LNCaP clone FGC (cell line): ENCODE measurements around the gene BMAL2.

Experiments
- DNase-seq: peaks from one replicate; pipeline ENCODE4 v3.0.0-alpha.2; 2011; ENCODE audit warnings: low read depth
- H3K4me3 ChIP-seq: 2 replicates; pipeline ENCODE4 v1.5.1; 2011; ENCODE audit warnings: mild to moderate bottlenecking, low read depth, low read length, control low read depth
- CTCF ChIP-seq: IDR thresholded peaks from 2 replicates; pipeline ENCODE4 v1.5.1; 2012; ENCODE audit warnings: mild to moderate bottlenecking; ENCODE audit not compliant: control insufficient read depth, insufficient read depth; ENCODE audit errors: extremely low read depth

BMAL2 gene

GRCh38 chr12:27333403-27334009, 870 bp downstream of the BMAL2 start:
- H3K4me3 ChIP-seq = peak overlapping the region; percentile 51
- no peak for TF ChIP-seq CTCF
- DNase-seq = no peak

- TF ChIP-seq CTCF = no peak
- no peak overlapping the region for H3K4me3 ChIP-seq
- DNase-seq = no peak
These were observed 1.5 kb downstream of the BMAL2 start for GRCh38 chr12:27334042-27334720.

GRCh38 chr12:27334721-27335082, 2.1 kb downstream of the BMAL2 start:
- H3K4me3 ChIP-seq = no peak overlapping the region
- DNase-seq = no peak
- TF ChIP-seq CTCF = no peak

DNA sequence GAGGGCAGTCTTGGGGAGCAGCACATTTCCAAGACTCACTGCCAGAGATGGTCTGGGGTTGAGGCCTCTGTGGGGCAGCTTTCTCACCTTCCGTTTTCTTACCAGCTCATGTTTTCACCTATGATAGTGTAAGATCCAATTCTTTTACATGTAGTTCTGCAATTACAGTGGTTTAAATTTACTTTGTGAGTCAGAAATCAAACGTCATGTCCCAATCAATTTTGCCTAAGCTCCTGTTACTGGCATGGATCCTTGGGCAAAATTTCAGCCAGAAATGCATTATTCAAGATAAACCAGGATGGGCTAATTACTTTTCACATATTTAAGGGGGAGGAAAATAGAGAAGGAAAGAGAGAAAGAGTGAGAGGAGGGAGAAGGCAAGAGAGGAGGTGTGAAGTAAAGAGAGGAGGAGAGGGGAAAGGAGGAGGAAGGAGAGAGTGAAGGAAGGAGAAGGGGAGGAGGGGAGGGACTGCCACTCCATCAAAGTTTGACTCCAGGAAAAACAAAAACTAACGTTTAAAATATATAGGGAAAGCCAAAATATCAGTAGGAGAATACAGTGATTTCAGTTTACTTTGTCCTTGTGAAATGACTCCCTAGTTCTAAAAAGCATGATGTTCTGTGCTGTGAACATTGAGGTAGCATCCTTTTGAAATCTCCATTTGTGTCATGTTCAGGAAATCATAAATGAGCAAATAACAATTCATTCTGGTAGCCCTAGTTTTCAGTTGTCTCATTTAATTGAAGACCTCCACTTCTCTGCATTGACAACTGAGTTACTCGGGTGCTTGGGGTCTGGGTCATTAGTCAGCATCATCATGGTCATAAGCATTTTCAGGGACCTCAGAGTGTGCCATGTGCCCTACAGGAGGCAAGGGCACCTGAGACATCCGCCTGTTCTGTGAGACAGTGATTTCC, 3.0 kb downstream of the BMAL2 start:
- no peak for DNase-seq
- H3K4me3 ChIP-seq = no peak overlapping the region

GRCh38 chr12:27336282-27336653, 3.6 kb downstream of the BMAL2 start:
- H3K4me3 ChIP-seq = no peak overlapping the region
- no peak for TF ChIP-seq CTCF
- no peak for DNase-seq

More for the DNA sequence above, 3.0 kb downstream of the BMAL2 start:
- TF ChIP-seq CTCF = no peak

- TF ChIP-seq CTCF = no peak
- H3K4me3 ChIP-seq = no peak overlapping the region
- no peak for DNase-seq
These were observed 4.7 kb downstream of the BMAL2 start for GRCh38 chr12:27337376-27337775.

- H3K4me3 ChIP-seq = no peak overlapping the region
- no peak for TF ChIP-seq CTCF
- DNase-seq = no peak
These were observed 5.8 kb downstream of the BMAL2 start for GRCh38 chr12:27338473-27338872.
